HEK293T (cell line): ENCODE data around the gene TRPM3.

Experiments
- CTBP1 ChIP-seq: fragments of 450-650 bp; IDR thresholded peaks from 2 replicates; pipeline ENCODE4 v1.6.1; 2016; ENCODE audit warnings: borderline replicate concordance
- ELF4 ChIP-seq: fragments of 450-650 bp; IDR thresholded peaks from 2 replicates; pipeline ENCODE4 v1.6.1; 2017; ENCODE audit warnings: antibody characterized with exemption
- FOXA1 ChIP-seq: fragments of 450-650 bp; IDR thresholded peaks from 2 replicates; pipeline ENCODE4 v1.6.1; 2016; ENCODE audit warnings: mild to moderate bottlenecking
- FOXK2 ChIP-seq: fragments of 450-650 bp; IDR thresholded peaks from 2 replicates; pipeline ENCODE4 v1.6.1; 2016; ENCODE audit warnings: mild to moderate bottlenecking
- FOXM1 ChIP-seq: fragments of 450-650 bp; IDR thresholded peaks from 2 replicates; pipeline ENCODE4 v1.6.1; 2017; ENCODE audit warnings: mild to moderate bottlenecking, borderline replicate concordance
- HDGF ChIP-seq: fragments of 450-650 bp; IDR thresholded peaks from 2 replicates; pipeline ENCODE4 v1.6.1; 2017; ENCODE audit warnings: antibody characterized with exemption, borderline replicate concordance
- LEF1 ChIP-seq: fragments of 450-650 bp; IDR thresholded peaks from 2 replicates; pipeline ENCODE4 v1.6.1; 2017; ENCODE audit warnings: mild to moderate bottlenecking, borderline replicate concordance
- NFRKB ChIP-seq: fragments of 450-650 bp; IDR thresholded peaks from 2 replicates; pipeline ENCODE4 v1.6.1; 2016; ENCODE audit warnings: mild to moderate bottlenecking, moderate library complexity
- SP1 ChIP-seq: fragments of 450-650 bp; IDR thresholded peaks from 2 replicates; pipeline ENCODE4 v1.6.1; 2017
- SUZ12 ChIP-seq: fragments of 450-650 bp; IDR thresholded peaks from 2 replicates; pipeline ENCODE4 v1.6.1; 2016; ENCODE audit warnings: mild to moderate bottlenecking
- TARDBP ChIP-seq: fragments of 450-650 bp; IDR thresholded peaks from 2 replicates; pipeline ENCODE4 v1.6.1; 2016
- ZNF384 ChIP-seq: fragments of 450-650 bp; IDR thresholded peaks from 2 replicates; pipeline ENCODE4 v1.6.1; 2016

GRCh38 chr9:70927530-70927929, 193.9 kb downstream of the TRPM3 start:
- TF ChIP-seq FOXA1 = no peak
- TF ChIP-seq SUZ12 = no peak
- no peak for TF ChIP-seq FOXK2
- TF ChIP-seq FOXM1 = no peak
- no peak for TF ChIP-seq NFRKB
- no peak for TF ChIP-seq SP1
- TF ChIP-seq TARDBP = no peak
- TF ChIP-seq CTBP1 = no peak
- no peak for TF ChIP-seq HDGF
- no peak for TF ChIP-seq LEF1
- TF ChIP-seq ELF4 = no peak
- TF ChIP-seq ZNF384 = no peak
